ENCODE measurements around the gene MICAL2.

Gene MICAL2

GRCh38 chr11:12173111-12173510 lies 62.7 kb downstream of the MICAL2 start:
- no peak for DNase-seq

GRCh38 chr11:12174128-12174476 lies 63.7 kb downstream of the MICAL2 start:
- DNase-seq: no peak

GRCh38 chr11:12174477-12175143 lies 64.2 kb downstream of the MICAL2 start:
- peak; percentile 80 for DNase-seq

GRCh38 chr11:12175694-12176241 lies 65.4 kb downstream of the MICAL2 start:
- peak; percentile 93 for DNase-seq

GRCh38 chr11:12176410-12176809 lies 66.0 kb downstream of the MICAL2 start:
- DNase-seq: no peak

GRCh38 chr11:12177739-12178338 lies 67.4 kb downstream of the MICAL2 start:
- DNase-seq: no peak

- DNase-seq: no peak
These were observed 68.6 kb downstream of the MICAL2 start for GRCh38 chr11:12179019-12179418.

GRCh38 chr11:12179531-12179930 lies 69.1 kb downstream of the MICAL2 start:
- DNase-seq: no peak

- peak; percentile 82 for DNase-seq
These were observed 70.1 kb downstream of the MICAL2 start for GRCh38 chr11:12180257-12181205.

GRCh38 chr11:12182302-12182675 lies 71.9 kb downstream of the MICAL2 start:
- DNase-seq: no peak

- DNase-seq: peak; percentile 94
These were observed 72.5 kb downstream of the MICAL2 start for GRCh38 chr11:12182676-12183541.

- no peak for DNase-seq
These were observed 73.6 kb downstream of the MICAL2 start for GRCh38 chr11:12183827-12184620.

- DNase-seq: no peak
These were observed 74.3 kb downstream of the MICAL2 start for GRCh38 chr11:12184699-12185098.

GRCh38 chr11:12185106-12185690 lies 74.8 kb downstream of the MICAL2 start:
- no peak for DNase-seq

GRCh38 chr11:12185914-12186313 lies 75.5 kb downstream of the MICAL2 start:
- peak; percentile 79 for DNase-seq

GRCh38 chr11:12186701-12187100 lies 76.3 kb downstream of the MICAL2 start:
- no peak for DNase-seq

- peak; percentile 53 for DNase-seq
These were observed 77.0 kb downstream of the MICAL2 start for GRCh38 chr11:12187399-12187798.

- no peak for DNase-seq
These were observed 78.3 kb downstream of the MICAL2 start for GRCh38 chr11:12188548-12189317.

GRCh38 chr11:12189543-12190235 lies 79.3 kb downstream of the MICAL2 start:
- no peak for DNase-seq
